ENCODE measurements around the gene BCAS1.

Gene BCAS1

GRCh38 chr20:54005524-54005923 is 64.9 kb downstream of the BCAS1 start:
- DNase-seq (ENCODE audit: low read depth) = no peak
- TF ChIP-seq CTCF (conservative IDR thresholded peaks at IDR 0.05; ENCODE audit: control insufficient read depth, insufficient read depth, low read depth, low read length) = no peak
- no peak overlapping the region for H3K4me3 ChIP-seq (ENCODE audit: control insufficient read depth, low read depth, low read length)

DNA sequence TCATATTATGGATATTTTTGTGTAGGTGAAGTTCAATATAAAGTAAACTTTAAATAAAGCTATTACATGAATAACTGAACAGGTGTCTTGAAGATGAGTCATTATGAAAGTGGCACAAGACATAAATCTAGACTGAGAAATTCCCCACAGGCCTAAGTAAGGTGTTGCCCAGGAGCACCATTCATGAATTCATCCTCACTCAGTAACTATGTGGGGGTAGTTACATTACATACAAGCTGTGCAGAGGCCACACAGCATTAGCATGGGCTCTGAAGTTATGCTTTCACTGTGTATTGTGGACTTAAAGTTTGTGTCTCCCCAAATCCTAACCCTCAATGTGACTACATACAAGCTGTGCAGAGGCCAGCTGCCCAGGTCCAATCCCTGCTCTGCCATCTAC is 65.9 kb downstream of the BCAS1 start:
- H3K4me3 ChIP-seq (ENCODE audit: control insufficient read depth, low read depth, low read length) = no peak overlapping the region
- no peak for TF ChIP-seq CTCF (conservative IDR thresholded peaks at IDR 0.05; ENCODE audit: control insufficient read depth, insufficient read depth, low read depth, low read length)
- no peak for DNase-seq (ENCODE audit: low read depth)

GRCh38 chr20:54002741-54003140 is 67.7 kb downstream of the BCAS1 start:
- TF ChIP-seq CTCF (conservative IDR thresholded peaks at IDR 0.05; ENCODE audit: control insufficient read depth, insufficient read depth, low read depth, low read length) = no peak
- H3K4me3 ChIP-seq (ENCODE audit: control insufficient read depth, low read depth, low read length) = no peak overlapping the region
- no peak for DNase-seq (ENCODE audit: low read depth)

DNA sequence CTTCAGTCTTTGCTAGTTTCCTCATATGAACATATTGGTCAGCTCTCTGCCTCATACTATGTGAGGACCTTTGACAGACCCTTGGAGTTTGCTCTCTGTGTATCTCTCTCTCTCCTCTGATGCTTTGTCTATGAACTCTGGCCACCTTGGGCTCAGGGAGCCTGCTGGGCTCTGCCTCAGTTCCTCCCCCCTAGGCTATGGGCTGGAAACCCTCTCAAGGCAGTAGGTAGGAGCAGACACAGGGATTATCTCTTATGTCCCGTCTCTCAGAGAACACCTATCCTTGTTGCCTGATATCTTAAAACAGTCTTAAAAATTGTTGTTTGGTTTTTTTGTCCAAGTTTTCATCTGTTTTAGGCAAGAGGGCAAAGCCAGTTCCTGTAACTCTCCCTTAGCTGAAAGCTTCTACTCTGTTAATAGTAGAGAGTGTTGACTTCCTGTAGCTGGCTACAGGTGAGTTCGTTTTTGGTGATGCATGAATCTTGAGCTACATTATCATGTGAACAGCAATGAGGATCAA is 68.3 kb downstream of the BCAS1 start:
- TF ChIP-seq CTCF (conservative IDR thresholded peaks at IDR 0.05; ENCODE audit: control insufficient read depth, insufficient read depth, low read depth, low read length) = no peak
- no peak for DNase-seq (ENCODE audit: low read depth)
- no peak overlapping the region for H3K4me3 ChIP-seq (ENCODE audit: control insufficient read depth, low read depth, low read length)

- no peak for TF ChIP-seq CTCF (conservative IDR thresholded peaks at IDR 0.05; ENCODE audit: control insufficient read depth, insufficient read depth, low read depth, low read length)
- H3K4me3 ChIP-seq (ENCODE audit: control insufficient read depth, low read depth, low read length) = no peak overlapping the region
- no peak for DNase-seq (ENCODE audit: low read depth)
Observed at GRCh38 chr20:54000914-54001313, 69.5 kb downstream of the BCAS1 start.

DNA sequence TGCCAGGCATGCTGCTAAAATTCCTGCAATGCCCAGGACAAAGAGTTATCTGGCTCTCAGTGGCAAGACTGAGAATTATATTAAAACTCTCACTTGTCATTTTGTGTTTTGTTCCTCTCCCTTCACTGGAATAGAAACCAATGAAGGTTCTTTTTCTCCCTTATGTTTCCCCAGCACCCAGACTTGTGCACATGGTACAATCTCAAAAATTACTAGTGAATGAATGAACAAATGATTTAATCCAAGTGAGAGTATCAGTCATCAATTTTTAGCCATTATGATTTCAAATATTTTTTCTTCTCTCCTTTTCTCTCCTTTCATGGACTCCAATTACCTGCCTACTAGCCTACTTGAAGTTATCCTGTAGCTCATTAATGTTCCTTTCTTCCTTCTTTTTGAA is 70.1 kb downstream of the BCAS1 start:
- no peak overlapping the region for H3K4me3 ChIP-seq (ENCODE audit: control insufficient read depth, low read depth, low read length)
- no peak for DNase-seq (ENCODE audit: low read depth)
- no peak for TF ChIP-seq CTCF (conservative IDR thresholded peaks at IDR 0.05; ENCODE audit: control insufficient read depth, insufficient read depth, low read depth, low read length)

DNA sequence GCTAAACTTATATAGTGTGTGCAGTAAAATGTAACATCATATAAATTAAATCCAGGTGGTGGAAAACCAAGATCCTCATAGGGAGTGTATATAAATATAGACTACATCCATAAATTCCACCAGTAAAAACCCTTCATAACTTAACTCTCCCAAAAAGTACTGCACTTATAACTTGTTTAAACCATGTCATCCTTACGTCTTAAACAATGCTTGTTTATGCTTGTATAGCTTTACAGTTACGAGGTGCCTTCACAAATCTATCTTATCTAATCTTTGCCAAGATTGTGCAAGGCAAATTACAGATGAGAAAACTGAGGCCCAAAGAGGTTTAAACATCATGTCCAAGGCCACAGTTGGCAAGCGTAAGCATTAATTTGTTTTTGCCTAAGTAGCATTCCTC is 71.3 kb downstream of the BCAS1 start:
- DNase-seq (ENCODE audit: low read depth) = no peak
- no peak overlapping the region for H3K4me3 ChIP-seq (ENCODE audit: control insufficient read depth, low read depth, low read length)
- TF ChIP-seq CTCF (conservative IDR thresholded peaks at IDR 0.05; ENCODE audit: control insufficient read depth, insufficient read depth, low read depth, low read length) = no peak

All from fibroblast of mammary gland (primary cell).